OCI-LY3 (cell line): ENCODE measurements around the gene ENTPD2.

ENCODE experiments used
- CTCF ChIP-seq: fragments of 200-600, 300-600 bp; sonication (generic); IDR thresholded peaks from 2 replicates; pipeline ENCODE4 v1.5.1; 2014; ENCODE audit warnings: antibody characterized with exemption, low read length, low read depth
- EZH2phosphoT487 ChIP-seq: fragments of 200-600 bp; shearing (Covaris generic); IDR thresholded peaks from 2 replicates; pipeline ENCODE4 v1.6.1; 2018; ENCODE audit warnings: antibody characterized with exemption, mixed run types, low read depth

GRCh38 chr9:137064027-137064879, 10.4 kb upstream of the ENTPD2 start:
- no peak for TF ChIP-seq EZH2phosphoT487
- TF ChIP-seq CTCF = peak; percentile 71
